ENCODE data around the gene RFX3. TPM values are rescaled to one million over a fixed set of nuclear protein-coding genes. Genes with fewer than 3 reads are reported as not detected.

The RFX3 gene
- total RNA-seq, 1 donor from 2014 or later, result 12.1 TPM

GRCh38 chr9:3497857-3498256 is 27.9 kb downstream of the RFX3 start:
- Mint-ChIP-seq H3K27ac (ENCODE audit: unreplicated experiment) (peak overlapping the region; percentile 0), H3K4me3 (ENCODE audit: unreplicated experiment) (no peak overlapping the region), H3K36me3 (ENCODE audit: low read depth, unreplicated experiment) (no peaks in the 10 kb centered on the region), H3K4me1 (ENCODE audit: low read depth, unreplicated experiment) (peaks cover 25% of the 10 kb centered on the region), H3K27me3 (ENCODE audit: low read depth, unreplicated experiment) (no peaks in the 10 kb centered on the region), H3K9me3 (ENCODE audit: unreplicated experiment) (no peaks in the 10 kb centered on the region)
- H3K27me3 ChIP-seq (ENCODE audit: insufficient read depth, low read length), result no peaks in the 10 kb centered on the region
- H2AFZ ChIP-seq (ENCODE audit: low read depth, low read length), result no peak overlapping the region
- peak overlapping the region; percentile 52 for H3K27ac ChIP-seq (ENCODE audit: low read depth, low read length)
- no peak overlapping the region for H3K4me3 ChIP-seq (ENCODE audit: insufficient read depth, low read depth, low read length)
- peaks cover 26% of the 10 kb centered on the region for H3K4me1 ChIP-seq (ENCODE audit: insufficient read depth, low read length)
- no peaks in the 10 kb centered on the region for H3K9me3 ChIP-seq (ENCODE audit: insufficient read depth, low read depth, low read length)
- H3K4me2 ChIP-seq (ENCODE audit: low read length), result peak overlapping the region; percentile 74
- H3K9ac ChIP-seq (ENCODE audit: low read length), result peak overlapping the region; percentile 62
- no peaks in the 10 kb centered on the region for H4K20me1 ChIP-seq (ENCODE audit: insufficient read depth, low read length)
- TF ChIP-seq EZH2 (IDR thresholded peaks at IDR 0.05; ENCODE audit: insufficient read depth, low read length) (no peak), CTCF (IDR thresholded peaks at IDR 0.05; ENCODE audit: insufficient read depth, low read depth, low read length) (no peak)
- peak; percentile 63 for FAIRE-seq
- H3K79me2 ChIP-seq (ENCODE audit: insufficient read depth, low read length), result no peaks in the 10 kb centered on the region
- no peaks in the 10 kb centered on the region for H3K36me3 ChIP-seq (ENCODE audit: insufficient read depth, low read length)
- no peak for DNase-seq (ENCODE audit: low read depth)

GRCh38 chr9:3497401-3497800 is 28.4 kb downstream of the RFX3 start:
- Histone ChIP-seq H3K9ac (ENCODE audit: low read length) (peak overlapping the region; percentile 62), H3K4me1 (ENCODE audit: insufficient read depth, low read length) (peaks cover 26% of the 10 kb centered on the region), H3K36me3 (ENCODE audit: insufficient read depth, low read length) (no peaks in the 10 kb centered on the region), H3K27me3 (ENCODE audit: insufficient read depth, low read length) (no peaks in the 10 kb centered on the region), H2AFZ (ENCODE audit: low read depth, low read length) (no peak overlapping the region), H3K4me3 (ENCODE audit: insufficient read depth, low read depth, low read length) (no peak overlapping the region), H3K27ac (ENCODE audit: low read depth, low read length) (peak overlapping the region; percentile 52), H3K79me2 (ENCODE audit: insufficient read depth, low read length) (no peaks in the 10 kb centered on the region), H3K9me3 (ENCODE audit: insufficient read depth, low read depth, low read length) (no peaks in the 10 kb centered on the region), H4K20me1 (ENCODE audit: insufficient read depth, low read length) (no peaks in the 10 kb centered on the region), H3K4me2 (ENCODE audit: low read length) (peak overlapping the region; percentile 74)
- DNase-seq (ENCODE audit: low read depth) (peak; percentile 74), FAIRE-seq (peak; percentile 70)
- TF ChIP-seq EZH2 (IDR thresholded peaks at IDR 0.05; ENCODE audit: insufficient read depth, low read length) (no peak), CTCF (IDR thresholded peaks at IDR 0.05; ENCODE audit: insufficient read depth, low read depth, low read length) (no peak)
- Mint-ChIP-seq H3K4me1 (ENCODE audit: low read depth, unreplicated experiment) (peaks cover 21% of the 10 kb centered on the region), H3K9me3 (ENCODE audit: unreplicated experiment) (no peaks in the 10 kb centered on the region), H3K27ac (ENCODE audit: unreplicated experiment) (no peak overlapping the region), H3K27me3 (ENCODE audit: low read depth, unreplicated experiment) (no peaks in the 10 kb centered on the region), H3K4me3 (ENCODE audit: unreplicated experiment) (no peak overlapping the region), H3K36me3 (ENCODE audit: low read depth, unreplicated experiment) (no peaks in the 10 kb centered on the region)

GRCh38 chr9:3495855-3496254 is 29.9 kb downstream of the RFX3 start:
- Histone ChIP-seq H3K4me1 (ENCODE audit: insufficient read depth, low read length) (peaks cover 26% of the 10 kb centered on the region), H3K4me3 (ENCODE audit: insufficient read depth, low read depth, low read length) (no peak overlapping the region), H3K79me2 (ENCODE audit: insufficient read depth, low read length) (no peaks in the 10 kb centered on the region), H3K36me3 (ENCODE audit: insufficient read depth, low read length) (no peaks in the 10 kb centered on the region), H3K4me2 (ENCODE audit: low read length) (no peak overlapping the region), H3K27ac (ENCODE audit: low read depth, low read length) (no peak overlapping the region), H3K9ac (ENCODE audit: low read length) (no peak overlapping the region), H3K9me3 (ENCODE audit: insufficient read depth, low read depth, low read length) (no peaks in the 10 kb centered on the region), H3K27me3 (ENCODE audit: insufficient read depth, low read length) (no peaks in the 10 kb centered on the region), H2AFZ (ENCODE audit: low read depth, low read length) (no peak overlapping the region), H4K20me1 (ENCODE audit: insufficient read depth, low read length) (no peaks in the 10 kb centered on the region)
- H3K4me1 Mint-ChIP-seq (ENCODE audit: low read depth, unreplicated experiment), result peaks cover 21% of the 10 kb centered on the region
- no peak for TF ChIP-seq CTCF (IDR thresholded peaks at IDR 0.05; ENCODE audit: insufficient read depth, low read depth, low read length)
- no peaks in the 10 kb centered on the region for H3K9me3 Mint-ChIP-seq (ENCODE audit: unreplicated experiment)
- no peaks in the 10 kb centered on the region for H3K36me3 Mint-ChIP-seq (ENCODE audit: low read depth, unreplicated experiment)
- H3K27ac Mint-ChIP-seq (ENCODE audit: unreplicated experiment), result no peak overlapping the region
- H3K4me3 Mint-ChIP-seq (ENCODE audit: unreplicated experiment), result no peak overlapping the region
- no peak for FAIRE-seq
- no peak for DNase-seq (ENCODE audit: low read depth)
- no peaks in the 10 kb centered on the region for H3K27me3 Mint-ChIP-seq (ENCODE audit: low read depth, unreplicated experiment)

All from astrocyte (in vitro differentiated cells and primary cell).